Endothelial cell of umbilical vein (primary cell): ENCODE results near the gene PLEKHJ1. TPM values are rescaled to one million over a fixed set of nuclear protein-coding genes. Genes with fewer than 3 reads are reported as not detected.

Experiments
- BruUV-seq: library from RNA; stranded (reverse); fragments of 400-500 nt; replicated peaks from 2 replicates; lab custom pipeline; 2021; lab: Mats Ljungman, UMichigan
- CTCF ChIA-PET: fragments of 300-600, 350-600 bp; sonication (Branson Sonifier 250); formaldehyde crosslinking; loops from one replicate; lab custom pipeline; 2021; ENCODE audit warnings: antibody characterized with exemption, inconsistent platforms; lab: Charles Lee
- POLR2A ChIA-PET: fragments of 300-600, 350-600 bp; sonication (Branson Sonifier 250); formaldehyde crosslinking; loops from one replicate; lab custom pipeline; 2021; ENCODE audit warnings: antibody characterized with exemption, inconsistent platforms; lab: Charles Lee
- DNase-seq: peaks from one replicate; pipeline ENCODE4 v3.0.0-alpha.2; 2011; ENCODE audit warnings: low read depth, low spot score
- FAIRE-seq: peaks from 2 replicates; lab custom pipeline; 2011; peaks lifted over from hg19 to GRCh38; lab: Jason Lieb, UNC
- H2AFZ ChIP-seq: 2 replicates; pipeline ENCODE4 v1.6.0; 2012; ENCODE audit warnings: low read depth, low read length, control low read depth, inconsistent platforms
- H3K27ac ChIP-seq: 2 replicates; pipeline ENCODE4 v1.5.1; 2011; ENCODE audit warnings: low read depth, mild to moderate bottlenecking, control low read depth, low read length, moderate library complexity; ENCODE audit not compliant: insufficient read depth
- H3K27me3 ChIP-seq, 2 experiments: 2 replicates each; pipeline versions ENCODE4 v1.6.0 to v1.6.1; 2011; ENCODE audit warnings: low read length in 2 of 2, mixed read lengths in 1 of 2; ENCODE audit not compliant: control insufficient read depth in 2 of 2, insufficient read depth in 2 of 2
- H3K36me3 ChIP-seq, 2 experiments: 2 replicates in 1 of 2; 3 replicates in 1 of 2; pipeline ENCODE4 v1.5.1; 2011; ENCODE audit warnings: low read length in 2 of 2, mild to moderate bottlenecking in 1 of 2, moderate library complexity in 1 of 2; ENCODE audit not compliant: control insufficient read depth in 2 of 2, insufficient read depth in 2 of 2; ENCODE audit errors: extremely low read depth in 1 of 2
- H3K4me1 ChIP-seq: 3 replicates; pipeline ENCODE4 v1.5.1; 2011; ENCODE audit warnings: mild to moderate bottlenecking, low read length; ENCODE audit not compliant: control insufficient read depth, insufficient read depth; ENCODE audit errors: extremely low read depth
- H3K4me2 ChIP-seq: 2 replicates; pipeline ENCODE4 v1.6.1; 2011; ENCODE audit warnings: low read length, control low read depth, mixed read lengths; ENCODE audit not compliant: insufficient read depth
- H3K4me3 ChIP-seq, 3 experiments: fragments of 200-600 bp in 1 of 3; sonication (generic), shearing (Covaris generic) in 1 of 3; replicated peaks in 1 of 3; 2 replicates each; pipeline ENCODE4 v1.5.1; 2011 to 2016; ENCODE audit warnings: control low read depth in 3 of 3, low read length in 3 of 3, mild to moderate bottlenecking in 2 of 3, inconsistent platforms in 1 of 3, low read depth in 1 of 3, moderate library complexity in 1 of 3; ENCODE audit not compliant: insufficient read depth in 1 of 3
- H3K79me2 ChIP-seq: 2 replicates; pipeline ENCODE4 v1.6.0; 2012; ENCODE audit warnings: low read length, inconsistent platforms; ENCODE audit not compliant: control insufficient read depth, insufficient read depth
- H3K9ac ChIP-seq: replicated peaks from 2 replicates; pipeline ENCODE3; 2011; ENCODE audit warnings: low read length, control low read depth; ENCODE audit not compliant: insufficient read depth; ENCODE audit errors: extremely low read depth
- H3K9me1 ChIP-seq: replicated peaks from 3 replicates; pipeline ENCODE4 v1.6.0; 2011; ENCODE audit warnings: mild to moderate bottlenecking, low read length; ENCODE audit not compliant: control insufficient read depth, insufficient read depth; ENCODE audit errors: extremely low read depth
- H3K9me3 ChIP-seq: replicated peaks from 2 replicates; pipeline ENCODE4 v1.5.1; 2012; ENCODE audit warnings: low read length, inconsistent platforms; ENCODE audit not compliant: control insufficient read depth, insufficient read depth
- H4K20me1 ChIP-seq: replicated peaks from 2 replicates; pipeline ENCODE3; 2011; ENCODE audit warnings: mild to moderate bottlenecking, low read length; ENCODE audit not compliant: control insufficient read depth, insufficient read depth; ENCODE audit errors: extremely low read depth
- CTCF ChIP-seq, 2 donors: IDR thresholded peaks; 1 replicate in 1 of 2; 2 replicates in 1 of 2; pipeline ENCODE4 v1.5.1; 2011; ENCODE audit warnings: low read length in 2 of 2, mild to moderate bottlenecking in 2 of 2, moderate library complexity in 2 of 2, control low read depth in 1 of 2, inconsistent platforms in 1 of 2, low read depth in 1 of 2; ENCODE audit not compliant: insufficient read depth in 1 of 2; ENCODE audit errors: extremely low read depth in 1 of 2
- JUN ChIP-seq: IDR thresholded peaks from 2 replicates; pipeline ENCODE4 v1.6.1; 2011; ENCODE audit warnings: borderline replicate concordance, low read depth; ENCODE audit not compliant: insufficient read length, insufficient read depth
- MYC ChIP-seq: IDR thresholded peaks from one replicate; pipeline ENCODE4 v1.6.1; 2011; ENCODE audit warnings: mild to moderate bottlenecking, low read depth, low read length
- POLR2A ChIP-seq: IDR thresholded peaks from 2 replicates; pipeline ENCODE4 v1.6.1; 2012; ENCODE audit warnings: low read depth, mild to moderate bottlenecking, control low read depth, low read length
- POLR2AphosphoS5 ChIP-seq: IDR thresholded peaks from 2 replicates; pipeline ENCODE4 v1.6.1; 2012; ENCODE audit warnings: low read depth, mild to moderate bottlenecking, control low read depth, low read length, moderate library complexity; ENCODE audit not compliant: insufficient read depth
- dilution Hi-C: fragments of 300-500 bp; cut with MboI; formaldehyde crosslinking; loops from one replicate; pipeline ENCODE4 v1.15.0; 2019; ENCODE audit warnings: low sequenced_read_pairs; ENCODE audit not compliant: extremely low pct_ligation_motif_present
- intact Hi-C: fragments of 100-400 bp; cut with micrococcal nuclease; formaldehyde crosslinking; loops from one replicate; pipeline ENCODE4 v1.10.0; 2022
- polyA plus RNA-seq, 4 experiments: library from polyadenylated mRNA; depleted of rRNA in 3 of 4; stranded (reverse) in 3 of 4; unstranded in 1 of 4; fragments of >200 nt; gene quantifications; 2 replicates each; pipeline versions ENCODE4 v1.2.1 to v1.2.3, GENCODE V29; 2011 to 2012; ENCODE audit warnings: missing spikeins in 1 of 4
- total RNA-seq: library from RNA; stranded (reverse); gene quantifications from 2 replicates; pipeline ENCODE4 v1.2.3, GENCODE V29; 2021

PLEKHJ1 gene
- total and polyA plus RNA-seq, 2 donors (not counting 3 experiments of a cell fraction or from before 2014, with no cell fraction given) = 82.4 to 115 TPM

DNA sequence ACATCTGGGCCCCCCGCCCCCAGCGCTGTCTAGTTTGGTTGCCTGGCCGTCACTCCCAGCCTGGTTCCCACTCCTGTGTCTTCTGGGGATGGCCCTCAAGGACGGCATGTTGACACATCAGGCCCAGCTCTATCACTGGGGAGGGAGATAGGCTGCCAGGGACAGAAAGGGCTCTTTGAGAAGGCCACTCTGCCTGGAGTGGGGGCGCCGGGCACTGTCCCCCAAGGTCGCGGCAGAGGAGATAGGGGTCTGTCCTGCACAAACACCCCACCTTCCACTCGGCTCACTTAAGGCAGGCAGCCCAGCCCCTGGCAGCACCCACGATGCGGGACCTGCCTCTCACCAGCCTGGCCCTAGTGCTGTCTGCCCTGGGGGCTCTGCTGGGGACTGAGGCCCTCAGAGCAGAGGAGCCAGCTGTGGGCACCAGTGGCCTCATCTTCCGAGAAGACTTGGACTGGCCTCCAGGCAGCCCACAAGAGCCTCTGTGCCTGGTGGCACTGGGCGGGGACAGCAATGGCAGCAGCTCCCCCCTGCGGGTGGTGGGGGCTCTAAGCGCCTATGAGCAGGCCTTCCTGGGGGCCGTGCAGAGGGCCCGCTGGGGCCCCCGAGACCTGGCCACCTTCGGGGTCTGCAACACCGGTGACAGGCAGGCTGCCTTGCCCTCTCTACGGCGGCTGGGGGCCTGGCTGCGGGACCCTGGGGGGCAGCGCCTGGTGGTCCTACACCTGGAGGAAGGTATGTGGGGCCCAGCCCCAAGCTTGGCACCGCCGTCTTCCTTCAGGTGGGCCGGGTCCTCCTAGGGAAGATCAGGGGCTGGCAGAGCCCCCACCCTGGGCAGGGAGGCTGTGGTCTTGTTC lies 13.1 kb upstream of the PLEKHJ1 start, which contains the start of gene AMH:
AMH (plus strand) TSS at position 314 of the 857 bp plus-strand sequence; CDS start at position 324, 10 bp downstream.
- POLR2A ChIA-PET = no interaction called here
- Histone ChIP-seq H3K9me1 (no peaks in the 10 kb centered on the region), H3K4me3 (no peak within 1 kb of the TSS), H4K20me1 (no peaks in the 10 kb centered on the region), H2AFZ (no peak within 1 kb of the TSS), H3K4me1 (peaks cover 16% of the 10 kb centered on the region), H3K27ac (no peak within 1 kb of the TSS), H3K36me3 (peaks cover 15 to 38% of the 10 kb centered on the region in 2 experiments), H3K79me2 (peaks cover 2% of the 10 kb centered on the region), H3K9ac (no peak within 1 kb of the TSS), H3K4me2 (no peak within 1 kb of the TSS), H3K9me3 (no peaks in the 10 kb centered on the region), H3K27me3 (peaks cover 22 to 40% of the 10 kb centered on the region in 2 experiments)
- intact Hi-C loops = no loop called here
- BruUV-seq = no TSS peak
- TF ChIP-seq POLR2AphosphoS5 (peak; percentile 54), POLR2A (peak; percentile 20), MYC (no peak)
- CTCF ChIA-PET = interaction anchor here (1.5 to 2.1 kb wide), 4 partner anchors 10 to 93 kb away, joined by 5 to 7 read pairs (median 6); partner anchors contain the start of gene PLEKHJ1
- DNase-seq (no peak), FAIRE-seq (no peak)
- dilution Hi-C loops = no loop called here

GRCh38 chr19:2248136-2249009 lies 12.2 kb upstream of the PLEKHJ1 start:
- Histone ChIP-seq H3K4me2 (no peak overlapping the region), H3K36me3 (peaks cover 23 to 47% of the 10 kb centered on the region in 2 experiments), H4K20me1 (no peaks in the 10 kb centered on the region), H2AFZ (no peak overlapping the region), H3K79me2 (peaks cover 10% of the 10 kb centered on the region), H3K4me3 (no peak overlapping the region), H3K4me1 (peaks cover 15% of the 10 kb centered on the region), H3K27ac (no peak overlapping the region), H3K9me3 (no peaks in the 10 kb centered on the region), H3K9ac (no peak overlapping the region), H3K27me3 (peaks cover 18 to 34% of the 10 kb centered on the region in 2 experiments), H3K9me1 (no peaks in the 10 kb centered on the region)
- ChIA-PET POLR2A (no interaction called here), CTCF (interaction anchor here (1.5 to 2.1 kb wide), 2 partner anchors 9 to 13 kb away, joined by 5 to 6 read pairs; partner anchors contain the start of gene PLEKHJ1)
- BruUV-seq = TSS peak; percentile 81
- DNase-seq (no peak), FAIRE-seq (no peak)
- intact Hi-C loops (no loop called here), dilution Hi-C loops (no loop called here)
- TF ChIP-seq JUN (no peak), CTCF (IDR thresholded peaks at IDR 0.05; ENCODE audit: extremely low read depth in 1 of 2, insufficient read depth in 1 of 2, low read depth in 1 of 2, low read length in 2 of 2) (no peak)
